ENCODE results near the gene GAK.

GAK gene

GRCh38 chr4:849478-850175 lies 82.5 kb downstream of the GAK start:
- DNase-seq (ENCODE audit: low read depth): no peak

GRCh38 chr4:848803-849477 lies 83.2 kb downstream of the GAK start:
- no peak for DNase-seq (ENCODE audit: low read depth)

- no peak for DNase-seq (ENCODE audit: low read depth)
Observed at GRCh38 chr4:848307-848691, 83.8 kb downstream of the GAK start.

- peak; percentile 2 for DNase-seq (ENCODE audit: low read depth)
Observed at GRCh38 chr4:845836-846251, 86.3 kb downstream of the GAK start.

GRCh38 chr4:845233-845835 lies 86.8 kb downstream of the GAK start:
- DNase-seq (ENCODE audit: low read depth): peak; percentile 47

- no peak for DNase-seq (ENCODE audit: low read depth)
Observed at GRCh38 chr4:844752-845232, 87.3 kb downstream of the GAK start.

- no peak for DNase-seq (ENCODE audit: low read depth)
Observed at GRCh38 chr4:839675-840443, 92.3 kb downstream of the GAK start.

GRCh38 chr4:837772-838171 lies 94.3 kb downstream of the GAK start:
- no peak for DNase-seq (ENCODE audit: low read depth)

GRCh38 chr4:836750-837301 lies 95.3 kb downstream of the GAK start:
- DNase-seq (ENCODE audit: low read depth): no peak

GRCh38 chr4:836003-836511 lies 96.1 kb downstream of the GAK start:
- no peak for DNase-seq (ENCODE audit: low read depth)

GRCh38 chr4:835148-836002 lies 96.7 kb downstream of the GAK start:
- no peak for DNase-seq (ENCODE audit: low read depth)

- no peak for DNase-seq (ENCODE audit: low read depth)
Observed at GRCh38 chr4:834368-835147, 97.6 kb downstream of the GAK start.

GRCh38 chr4:833731-834367 lies 98.3 kb downstream of the GAK start:
- DNase-seq (ENCODE audit: low read depth): no peak

- DNase-seq (ENCODE audit: low read depth): no peak
Observed at GRCh38 chr4:833156-833555, 99.0 kb downstream of the GAK start.

GRCh38 chr4:832536-832935 lies 99.6 kb downstream of the GAK start:
- no peak for DNase-seq (ENCODE audit: low read depth)

- no peak for DNase-seq (ENCODE audit: low read depth)
Observed at GRCh38 chr4:832108-832507, 100.0 kb downstream of the GAK start.

GRCh38 chr4:831483-831805 lies 100.7 kb downstream of the GAK start:
- no peak for DNase-seq (ENCODE audit: low read depth)

GRCh38 chr4:830601-831482 lies 101.3 kb downstream of the GAK start:
- DNase-seq (ENCODE audit: low read depth): no peak
